Neural cell (in vitro differentiated cells): ENCODE results near the gene MDM4. TPM values are rescaled to one million over a fixed set of nuclear protein-coding genes. Genes with fewer than 3 reads are reported as not detected.

Experiments
- H2AFZ ChIP-seq: fragments of 200-600, 300-800 bp; sonication (generic), shearing (Covaris generic); 2 replicates; pipeline ENCODE4 v1.6.0; 2014; ENCODE audit warnings: low read depth, mild to moderate bottlenecking, antibody characterized with exemption, low read length, moderate library complexity
- H3F3A ChIP-seq: fragments of 200-600 bp; shearing (Covaris generic); 2 replicates; pipeline ENCODE4 v1.6.1; 2016; ENCODE audit warnings: mild to moderate bottlenecking, moderate library complexity, mixed read lengths, antibody characterized with exemption, low read length; ENCODE audit not compliant: insufficient read depth, poor library complexity, severe bottlenecking
- H3K27ac ChIP-seq: fragments of 200-600, 300-800 bp; sonication (generic), shearing (Covaris generic); 2 replicates; pipeline ENCODE4 v1.5.1; 2014; ENCODE audit warnings: mild to moderate bottlenecking, low read length, moderate library complexity
- H3K27me3 ChIP-seq: fragments of 300-800, 200-600 bp; sonication (generic), shearing (Covaris generic); 2 replicates; pipeline ENCODE4 v1.6.0; 2014; ENCODE audit warnings: mild to moderate bottlenecking, low read depth, low read length, moderate library complexity; ENCODE audit not compliant: insufficient read depth
- H3K36me3 ChIP-seq: fragments of 300-800, 200-600 bp; sonication (generic), shearing (Covaris generic); 2 replicates; pipeline ENCODE4 v1.5.1; 2014; ENCODE audit warnings: mild to moderate bottlenecking, antibody characterized with exemption, low read length, moderate library complexity; ENCODE audit not compliant: insufficient read depth
- H3K4me2 ChIP-seq: fragments of 300-800, 200-600 bp; sonication (generic), shearing (Covaris generic); 2 replicates; pipeline ENCODE4 v1.6.0; 2014; ENCODE audit warnings: mild to moderate bottlenecking, low read length
- H3K4me3 ChIP-seq: fragments of 300-800, 200-600 bp; sonication (generic), shearing (Covaris generic); 2 replicates; pipeline ENCODE4 v1.5.1; 2014; ENCODE audit warnings: mild to moderate bottlenecking, low read length, moderate library complexity
- H3K79me2 ChIP-seq: fragments of 200-600 bp; shearing (Covaris generic); replicated peaks from 2 replicates; pipeline ENCODE4 v1.6.0; 2014; ENCODE audit warnings: mild to moderate bottlenecking, low read length, moderate library complexity; ENCODE audit not compliant: insufficient read depth
- H3K9ac ChIP-seq: fragments of 300-800, 200-600 bp; sonication (generic), shearing (Covaris generic); 2 replicates; pipeline ENCODE4 v1.6.1; 2016; ENCODE audit warnings: mild to moderate bottlenecking, low read length, mixed read lengths
- H3K9me2 ChIP-seq: fragments of 200-600 bp; shearing (Covaris generic); 2 replicates; pipeline ENCODE4 v1.6.1; 2016; ENCODE audit warnings: mild to moderate bottlenecking, low read length, mixed read lengths; ENCODE audit not compliant: insufficient read depth
- H3K9me3 ChIP-seq: fragments of 200-600, 300-800 bp; sonication (generic), shearing (Covaris generic); 2 replicates; pipeline ENCODE4 v1.6.1; 2016; ENCODE audit warnings: mild to moderate bottlenecking, mixed run types, low read length, moderate library complexity, mixed read lengths
- H4K20me1 ChIP-seq: fragments of 200-600 bp; shearing (Covaris generic); 2 replicates; pipeline ENCODE4 v1.6.1; 2016; ENCODE audit warnings: mild to moderate bottlenecking, mixed run types; ENCODE audit not compliant: insufficient read depth
- EP300 ChIP-seq: fragments of 450-650 bp; conservative IDR thresholded peaks from 2 replicates; pipeline ENCODE4 v1.6.1; 2014; ENCODE audit warnings: antibody characterized with exemption, mild to moderate bottlenecking, moderate library complexity; ENCODE audit not compliant: poor library complexity, severe bottlenecking
- EZH2 ChIP-seq: fragments of 200-600, 300-800 bp; shearing (Covaris generic), sonication (generic); IDR thresholded peaks from 2 replicates; pipeline ENCODE4 v1.6.1; 2014; ENCODE audit warnings: antibody characterized with exemption, low read length, borderline replicate concordance, mild to moderate bottlenecking; ENCODE audit not compliant: insufficient read depth, poor library complexity, severe bottlenecking
- MXI1 ChIP-seq: fragments of 450-650 bp; conservative IDR thresholded peaks from 2 replicates; pipeline ENCODE4 v1.6.1; 2014; ENCODE audit warnings: antibody characterized with exemption, mild to moderate bottlenecking; ENCODE audit not compliant: poor library complexity, severe bottlenecking
- POLR2AphosphoS5 ChIP-seq: IDR thresholded peaks from 2 replicates; pipeline ENCODE4 v1.6.1; 2012
- RAD21 ChIP-seq: fragments of 450-650 bp; conservative IDR thresholded peaks from 2 replicates; pipeline ENCODE4 v1.6.1; 2014; ENCODE audit warnings: antibody characterized with exemption, mild to moderate bottlenecking, moderate library complexity
- REST ChIP-seq: IDR thresholded peaks from 2 replicates; pipeline ENCODE4 v1.6.1; 2012; ENCODE audit warnings: borderline replicate concordance
- SMC3 ChIP-seq: fragments of 450-650 bp; conservative IDR thresholded peaks from 2 replicates; pipeline ENCODE4 v1.6.1; 2014; ENCODE audit warnings: antibody characterized with exemption, mild to moderate bottlenecking, moderate library complexity; ENCODE audit not compliant: poor library complexity
- TAF1 ChIP-seq: IDR thresholded peaks from 2 replicates; pipeline ENCODE4 v1.6.1; 2012; ENCODE audit warnings: low read depth
- polyA plus RNA-seq: library from polyadenylated mRNA; depleted of rRNA; stranded (reverse); fragments of >200 nt; gene quantifications from 2 replicates; pipeline ENCODE4 v1.2.3, GENCODE V29; 2014
- TF ChIP-seq, protein P1 (sequence below): fragments of 450-650 bp; IDR thresholded peaks from 2 replicates; pipeline ENCODE4 v1.5.1; 2014; ENCODE audit warnings: antibody characterized with exemption, mild to moderate bottlenecking, moderate library complexity; ENCODE audit not compliant: poor library complexity, severe bottlenecking

MDM4 gene
- polyA plus RNA-seq, 1 donor from 2014 or later, result 36.8 TPM

- Histone ChIP-seq H3K9me2 (no peaks in the 10 kb centered on the region), H4K20me1 (no peaks in the 10 kb centered on the region), H2AFZ (no peak overlapping the region), H3K36me3 (no peaks in the 10 kb centered on the region), H3K79me2 (peaks cover 42% of the 10 kb centered on the region), H3K27me3 (no peaks in the 10 kb centered on the region), H3K4me3 (no peak overlapping the region), H3F3A (no peaks in the 10 kb centered on the region), H3K27ac (no peak overlapping the region), H3K9ac (no peak overlapping the region), H3K4me2 (no peak overlapping the region), H3K9me3 (no peaks in the 10 kb centered on the region)
- TF ChIP-seq SMC3, result no peak
- TF ChIP-seq EP300, result no peak
- TF ChIP-seq POLR2AphosphoS5, result no peak
- TF ChIP-seq, protein P1, sequence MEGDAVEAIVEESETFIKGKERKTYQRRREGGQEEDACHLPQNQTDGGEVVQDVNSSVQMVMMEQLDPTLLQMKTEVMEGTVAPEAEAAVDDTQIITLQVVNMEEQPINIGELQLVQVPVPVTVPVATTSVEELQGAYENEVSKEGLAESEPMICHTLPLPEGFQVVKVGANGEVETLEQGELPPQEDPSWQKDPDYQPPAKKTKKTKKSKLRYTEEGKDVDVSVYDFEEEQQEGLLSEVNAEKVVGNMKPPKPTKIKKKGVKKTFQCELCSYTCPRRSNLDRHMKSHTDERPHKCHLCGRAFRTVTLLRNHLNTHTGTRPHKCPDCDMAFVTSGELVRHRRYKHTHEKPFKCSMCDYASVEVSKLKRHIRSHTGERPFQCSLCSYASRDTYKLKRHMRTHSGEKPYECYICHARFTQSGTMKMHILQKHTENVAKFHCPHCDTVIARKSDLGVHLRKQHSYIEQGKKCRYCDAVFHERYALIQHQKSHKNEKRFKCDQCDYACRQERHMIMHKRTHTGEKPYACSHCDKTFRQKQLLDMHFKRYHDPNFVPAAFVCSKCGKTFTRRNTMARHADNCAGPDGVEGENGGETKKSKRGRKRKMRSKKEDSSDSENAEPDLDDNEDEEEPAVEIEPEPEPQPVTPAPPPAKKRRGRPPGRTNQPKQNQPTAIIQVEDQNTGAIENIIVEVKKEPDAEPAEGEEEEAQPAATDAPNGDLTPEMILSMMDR, result no peak
- no peak for TF ChIP-seq MXI1
- TF ChIP-seq EZH2, result no peak
- no peak for TF ChIP-seq TAF1
- no peak for TF ChIP-seq REST
- TF ChIP-seq RAD21, result no peak
Observed at GRCh38 chr1:204476563-204476962, 39.6 kb upstream of the MDM4 start.

DNA sequence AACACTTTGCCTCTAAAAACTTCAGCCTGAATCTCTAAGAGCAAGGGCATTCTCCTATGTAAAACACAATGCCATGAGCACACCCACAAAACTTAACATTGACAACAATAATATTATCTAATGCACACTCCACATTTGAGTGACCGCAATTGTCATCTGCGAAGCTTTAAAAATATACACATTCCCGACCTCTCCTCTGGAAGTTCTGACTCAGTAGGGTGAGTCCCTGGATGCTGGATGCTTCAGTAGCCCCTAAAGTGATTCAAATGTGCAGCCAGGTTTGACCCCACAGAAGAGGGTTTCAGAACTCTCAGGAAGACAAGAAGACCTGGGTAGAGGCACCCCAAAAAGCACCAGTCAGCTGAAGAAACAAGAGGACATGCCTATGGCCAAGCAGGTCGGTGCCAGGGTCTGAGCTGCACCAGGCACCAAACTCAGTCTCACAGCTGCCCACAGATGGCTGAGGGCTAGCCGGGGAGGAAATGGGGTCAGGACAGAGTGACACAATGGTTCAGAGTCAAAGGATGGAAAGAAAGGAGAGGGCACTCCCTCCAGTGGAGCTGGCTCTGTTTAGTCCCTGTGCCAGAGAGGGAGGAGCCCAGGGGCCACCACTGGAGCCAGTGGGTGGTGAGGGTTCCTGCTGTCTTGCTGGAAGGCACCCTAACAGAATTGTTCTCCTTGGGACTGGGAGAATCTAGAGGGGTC lies 39.0 kb upstream of the MDM4 start:
- no peak overlapping the region for H3K4me3 ChIP-seq
- peaks cover 44% of the 10 kb centered on the region for H3K79me2 ChIP-seq
- H3F3A ChIP-seq, result no peaks in the 10 kb centered on the region
- H2AFZ ChIP-seq, result no peak overlapping the region
- H3K9ac ChIP-seq, result no peak overlapping the region
- no peaks in the 10 kb centered on the region for H3K27me3 ChIP-seq
- H3K4me2 ChIP-seq, result no peak overlapping the region
- H3K27ac ChIP-seq, result no peak overlapping the region
- no peaks in the 10 kb centered on the region for H3K9me3 ChIP-seq
- H3K36me3 ChIP-seq, result no peaks in the 10 kb centered on the region
- H3K9me2 ChIP-seq, result no peaks in the 10 kb centered on the region
- no peaks in the 10 kb centered on the region for H4K20me1 ChIP-seq
- no peak for TF ChIP-seq SMC3
- no peak for TF ChIP-seq REST
- TF ChIP-seq RAD21, result no peak
- no peak for TF ChIP-seq EP300
- TF ChIP-seq TAF1, result no peak
- no peak for TF ChIP-seq POLR2AphosphoS5
- TF ChIP-seq, protein P1, result no peak
- TF ChIP-seq MXI1, result no peak
- TF ChIP-seq EZH2, result no peak
